NCI-H1694 treated with DMSO at 0.1 percent for 48 hours (cell line): ENCODE data around the gene GSTM4.
"Not testable (repeated sequence)": the region's sequence is repeated elsewhere in the genome, so short reads cannot be mapped to it uniquely, and the experiment has no call there.

Experiments used
- DNase-seq: peaks from one replicate; lab custom pipeline; 2025; lab: John Stamatoyannopoulos, UW

GSTM4 gene

DNA sequence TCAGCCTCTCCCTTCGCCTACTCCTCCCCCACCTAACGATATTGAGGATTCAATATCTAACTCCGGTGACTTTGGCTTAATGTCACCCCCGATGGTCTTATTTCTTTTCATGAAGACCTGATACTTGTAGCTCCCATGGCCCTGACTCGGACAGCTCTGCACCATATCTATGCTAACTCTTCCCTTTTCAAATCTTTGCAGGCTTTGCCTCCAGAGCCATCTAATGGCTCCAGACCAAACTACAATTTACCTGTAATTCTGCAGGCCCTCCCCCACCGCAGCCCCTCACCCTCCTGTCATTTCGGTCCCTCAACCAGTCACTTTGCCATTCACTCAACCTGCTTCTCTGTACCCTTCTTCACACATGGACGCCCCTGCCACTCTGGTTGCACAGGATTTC, 48.3 kb downstream of the GSTM4 start:
- DNase-seq = no peak

- DNase-seq = no peak
Measured at GRCh38 chr1:109705411-109705810, 49.5 kb downstream of the GSTM4 start.

DNA sequence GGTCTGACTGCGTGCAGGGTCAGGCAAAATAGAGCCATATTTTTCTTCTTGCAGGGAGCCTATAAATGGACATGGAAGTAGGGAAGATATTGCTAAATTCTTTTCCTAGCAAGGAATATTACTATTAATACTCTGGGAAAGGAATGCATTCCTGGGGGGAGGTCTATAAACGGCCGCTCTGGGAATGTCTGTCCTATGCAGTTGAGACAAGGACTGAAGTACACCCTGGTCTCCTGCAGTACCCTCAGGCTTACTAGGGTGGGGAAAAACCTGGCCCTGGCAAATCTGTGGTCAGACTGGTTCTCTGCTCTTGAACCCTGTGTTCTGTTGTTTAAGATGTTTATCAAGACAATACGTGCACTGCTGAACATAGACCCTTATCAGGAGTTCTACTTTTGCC, 53.0 kb downstream of the GSTM4 start:
- not testable (repeated sequence) for DNase-seq

GRCh38 chr1:109709822-109710221, 53.9 kb downstream of the GSTM4 start:
- DNase-seq = not testable (repeated sequence)
